Endothelial cell of umbilical vein (primary cell): ENCODE results near the gene BTN3A1.

Source experiments
- EZH2 ChIP-seq: IDR thresholded peaks from 2 replicates; pipeline ENCODE4 v1.6.1; 2012; ENCODE audit warnings: borderline replicate concordance, low read depth, mild to moderate bottlenecking, moderate library complexity, low read length, inconsistent platforms; ENCODE audit not compliant: severe bottlenecking
- FOS ChIP-seq: IDR thresholded peaks from 2 replicates; pipeline ENCODE4 v1.6.1; 2011; ENCODE audit warnings: mild to moderate bottlenecking, low read length, moderate library complexity, borderline replicate concordance; ENCODE audit not compliant: insufficient read depth
- GATA2 ChIP-seq: IDR thresholded peaks from 2 replicates; pipeline ENCODE4 v1.7.0; 2011; ENCODE audit warnings: low read depth, mild to moderate bottlenecking, moderate library complexity, mixed read lengths, low read length; ENCODE audit not compliant: insufficient read length, insufficient read depth
- MYC ChIP-seq: IDR thresholded peaks from one replicate; pipeline ENCODE4 v1.6.1; 2011; ENCODE audit warnings: mild to moderate bottlenecking, low read depth, low read length
- POLR2A ChIP-seq: IDR thresholded peaks from 2 replicates; pipeline ENCODE4 v1.6.1; 2012; ENCODE audit warnings: low read depth, mild to moderate bottlenecking, control low read depth, low read length
- POLR2AphosphoS5 ChIP-seq: IDR thresholded peaks from 2 replicates; pipeline ENCODE4 v1.6.1; 2012; ENCODE audit warnings: low read depth, mild to moderate bottlenecking, control low read depth, low read length, moderate library complexity; ENCODE audit not compliant: insufficient read depth
- TF ChIP-seq, protein P1 (sequence below), 2 donors: IDR thresholded peaks; 1 replicate in 1 of 2; 2 replicates in 1 of 2; pipeline ENCODE4 v1.5.1; 2011; ENCODE audit warnings: low read length in 2 of 2, mild to moderate bottlenecking in 2 of 2, moderate library complexity in 2 of 2, control low read depth in 1 of 2, inconsistent platforms in 1 of 2, low read depth in 1 of 2; ENCODE audit not compliant: insufficient read depth in 1 of 2; ENCODE audit errors: extremely low read depth in 1 of 2
- TF ChIP-seq, protein P2 (sequence below): IDR thresholded peaks from 2 replicates; pipeline ENCODE4 v1.6.1; 2011; ENCODE audit not compliant: insufficient read depth, insufficient read length

DNA sequence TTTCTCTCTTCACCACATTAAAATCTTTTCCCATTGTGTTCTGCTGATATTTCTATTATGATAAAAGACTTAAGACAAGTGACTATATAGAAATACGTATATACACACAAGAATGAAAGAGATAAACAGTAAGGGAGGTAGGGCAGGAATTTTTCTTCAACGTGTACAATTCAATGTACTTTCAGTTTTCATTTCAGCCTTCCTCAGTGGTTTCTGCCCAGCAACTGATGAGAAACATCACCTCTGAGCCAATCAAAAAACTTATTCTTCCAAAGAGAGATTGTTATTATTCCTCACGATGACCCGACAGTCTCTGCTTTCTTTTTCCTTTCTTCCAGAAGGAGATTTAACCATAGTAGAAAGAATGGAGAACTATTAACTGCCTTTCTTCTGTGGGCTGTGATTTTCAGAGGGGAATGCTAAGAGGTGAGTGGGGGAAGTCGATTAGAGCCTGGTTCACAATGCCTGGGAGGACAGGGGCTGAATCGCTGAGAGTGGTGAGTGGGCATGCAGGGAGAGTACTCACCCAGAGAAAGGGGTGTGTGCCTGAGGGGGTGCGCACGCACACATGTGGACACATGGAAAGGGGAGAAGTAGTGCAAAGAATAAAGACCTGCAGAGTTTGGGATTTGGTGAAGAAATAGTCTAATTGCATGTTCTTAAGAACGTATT is at the start of gene BTN3A1:
- TF ChIP-seq, protein P1, sequence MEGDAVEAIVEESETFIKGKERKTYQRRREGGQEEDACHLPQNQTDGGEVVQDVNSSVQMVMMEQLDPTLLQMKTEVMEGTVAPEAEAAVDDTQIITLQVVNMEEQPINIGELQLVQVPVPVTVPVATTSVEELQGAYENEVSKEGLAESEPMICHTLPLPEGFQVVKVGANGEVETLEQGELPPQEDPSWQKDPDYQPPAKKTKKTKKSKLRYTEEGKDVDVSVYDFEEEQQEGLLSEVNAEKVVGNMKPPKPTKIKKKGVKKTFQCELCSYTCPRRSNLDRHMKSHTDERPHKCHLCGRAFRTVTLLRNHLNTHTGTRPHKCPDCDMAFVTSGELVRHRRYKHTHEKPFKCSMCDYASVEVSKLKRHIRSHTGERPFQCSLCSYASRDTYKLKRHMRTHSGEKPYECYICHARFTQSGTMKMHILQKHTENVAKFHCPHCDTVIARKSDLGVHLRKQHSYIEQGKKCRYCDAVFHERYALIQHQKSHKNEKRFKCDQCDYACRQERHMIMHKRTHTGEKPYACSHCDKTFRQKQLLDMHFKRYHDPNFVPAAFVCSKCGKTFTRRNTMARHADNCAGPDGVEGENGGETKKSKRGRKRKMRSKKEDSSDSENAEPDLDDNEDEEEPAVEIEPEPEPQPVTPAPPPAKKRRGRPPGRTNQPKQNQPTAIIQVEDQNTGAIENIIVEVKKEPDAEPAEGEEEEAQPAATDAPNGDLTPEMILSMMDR (IDR thresholded peaks at IDR 0.05; ENCODE audit: extremely low read depth in 1 of 2, insufficient read depth in 1 of 2, low read depth in 1 of 2, low read length in 2 of 2): no peak
- no peak for TF ChIP-seq POLR2AphosphoS5
- TF ChIP-seq POLR2A: no peak
- no peak for TF ChIP-seq MYC
- TF ChIP-seq EZH2: no peak
- no peak for TF ChIP-seq FOS
- TF ChIP-seq, protein P2, sequence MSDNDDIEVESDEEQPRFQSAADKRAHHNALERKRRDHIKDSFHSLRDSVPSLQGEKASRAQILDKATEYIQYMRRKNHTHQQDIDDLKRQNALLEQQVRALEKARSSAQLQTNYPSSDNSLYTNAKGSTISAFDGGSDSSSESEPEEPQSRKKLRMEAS: no peak
- no peak for TF ChIP-seq GATA2
